MM.1S (cell line): ENCODE measurements around the gene HIVEP1.

ENCODE experiments used
- EZH2 ChIP-seq: fragments of 300-600 bp; sonication (generic); optimal IDR thresholded peaks from 2 replicates; pipeline ENCODE3; 2017; ENCODE audit warnings: low read depth, mild to moderate bottlenecking, antibody characterized with exemption, low read length, mixed read lengths
- TF ChIP-seq, protein P1 (sequence below): fragments of 300-600 bp; sonication (generic); IDR thresholded peaks from 2 replicates; pipeline ENCODE4 v1.5.1; 2016; ENCODE audit warnings: antibody characterized with exemption, low read length, mixed read lengths

DNA sequence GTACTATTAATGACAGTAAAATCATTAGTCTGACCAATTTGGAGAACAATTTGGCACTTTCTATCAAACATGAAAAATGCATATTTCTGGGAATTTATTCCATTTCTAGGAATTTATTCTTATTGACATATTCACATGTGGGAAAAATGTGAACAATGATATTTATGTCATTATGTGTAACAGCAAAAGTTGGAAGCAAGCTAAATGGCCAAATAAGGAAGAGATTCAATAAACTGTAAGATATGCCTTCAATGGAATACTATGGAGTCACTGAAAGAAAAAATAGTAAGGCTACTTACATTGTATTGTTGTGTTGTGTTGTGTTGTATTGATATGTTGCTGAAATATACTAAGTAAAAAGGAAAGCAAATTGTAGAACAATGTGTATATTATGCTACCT, 177.5 kb downstream of the HIVEP1 start:
- no peak for TF ChIP-seq EZH2
- TF ChIP-seq, protein P1, sequence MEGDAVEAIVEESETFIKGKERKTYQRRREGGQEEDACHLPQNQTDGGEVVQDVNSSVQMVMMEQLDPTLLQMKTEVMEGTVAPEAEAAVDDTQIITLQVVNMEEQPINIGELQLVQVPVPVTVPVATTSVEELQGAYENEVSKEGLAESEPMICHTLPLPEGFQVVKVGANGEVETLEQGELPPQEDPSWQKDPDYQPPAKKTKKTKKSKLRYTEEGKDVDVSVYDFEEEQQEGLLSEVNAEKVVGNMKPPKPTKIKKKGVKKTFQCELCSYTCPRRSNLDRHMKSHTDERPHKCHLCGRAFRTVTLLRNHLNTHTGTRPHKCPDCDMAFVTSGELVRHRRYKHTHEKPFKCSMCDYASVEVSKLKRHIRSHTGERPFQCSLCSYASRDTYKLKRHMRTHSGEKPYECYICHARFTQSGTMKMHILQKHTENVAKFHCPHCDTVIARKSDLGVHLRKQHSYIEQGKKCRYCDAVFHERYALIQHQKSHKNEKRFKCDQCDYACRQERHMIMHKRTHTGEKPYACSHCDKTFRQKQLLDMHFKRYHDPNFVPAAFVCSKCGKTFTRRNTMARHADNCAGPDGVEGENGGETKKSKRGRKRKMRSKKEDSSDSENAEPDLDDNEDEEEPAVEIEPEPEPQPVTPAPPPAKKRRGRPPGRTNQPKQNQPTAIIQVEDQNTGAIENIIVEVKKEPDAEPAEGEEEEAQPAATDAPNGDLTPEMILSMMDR: no peak
